ENCODE data around the gene ZNF14. TPM values are rescaled to one million over a fixed set of nuclear protein-coding genes. Genes with fewer than 3 reads are reported as not detected.
"Not testable (repeated sequence)": the region's sequence is repeated elsewhere in the genome, so short reads cannot be mapped to it uniquely, and the experiment has no call there.

Gene ZNF14
- total and polyA plus RNA-seq, 5 donors from 2014 or later: 8.5 to 19.8 (median 11.8) TPM

DNA sequence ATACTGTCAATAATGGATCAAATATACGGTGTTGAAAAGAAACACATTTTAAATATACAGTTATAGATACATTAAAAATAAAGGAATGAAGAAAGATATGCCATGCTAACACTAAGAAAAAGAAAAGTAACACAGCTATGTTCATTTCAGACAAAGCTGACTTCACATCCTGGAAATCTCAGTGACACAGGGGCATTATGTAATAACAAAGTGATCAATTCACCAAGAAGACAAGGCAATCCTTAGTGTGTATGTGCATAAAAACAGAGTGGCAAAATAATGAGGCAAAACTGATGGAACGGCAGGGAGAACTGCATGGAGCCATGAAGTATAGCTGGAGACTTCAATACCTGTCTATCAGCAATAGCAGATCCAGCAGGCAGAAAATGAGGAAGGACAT, 13.1 kb downstream of the ZNF14 start:
- Histone ChIP-seq H3K4me1 (ENCODE audit: control insufficient read depth, insufficient read depth, low read length, poor library complexity, severe bottlenecking) (no peaks in the 10 kb centered on the region), H3K27me3 (ENCODE audit: control insufficient read depth, insufficient read depth, low read length) (no peaks in the 10 kb centered on the region), H3K36me3 (ENCODE audit: control insufficient read depth, insufficient read depth, low read length) (peaks cover 38% of the 10 kb centered on the region), H3K4me3 (ENCODE audit: low read depth, low read length) (peak overlapping the region; percentile 8), H3K9me3 (ENCODE audit: control insufficient read depth in 2 of 2, low read length in 2 of 2) (peaks cover 71 to 83% of the 10 kb centered on the region in 2 experiments), H3K27ac (ENCODE audit: insufficient read depth, low read length, poor library complexity, severe bottlenecking) (no peak overlapping the region)
- H3K9me3 Mint-ChIP-seq: peaks cover 0 to 85% (median 41%) of the 10 kb centered on the region in 7 donors
- H3K36me3 Mint-ChIP-seq: peaks cover 55% of the 10 kb centered on the region
- H3K4me1 Mint-ChIP-seq: peaks cover 0 to 3% (median 0%) of the 10 kb centered on the region in 4 donors
- peak overlapping the region in 1 of 3 donors; percentile 7 for H3K27ac Mint-ChIP-seq
- peak in 2 of 3 donors; percentile 43 to 49 for DNase-seq
- no peaks in the 10 kb centered on the region for H3K27me3 Mint-ChIP-seq
- H3K4me3 Mint-ChIP-seq: peak overlapping the region in 1 of 4 donors; percentile 1
- no peak for ATAC-seq (ENCODE audit: low read depth in 2 of 2)

DNA sequence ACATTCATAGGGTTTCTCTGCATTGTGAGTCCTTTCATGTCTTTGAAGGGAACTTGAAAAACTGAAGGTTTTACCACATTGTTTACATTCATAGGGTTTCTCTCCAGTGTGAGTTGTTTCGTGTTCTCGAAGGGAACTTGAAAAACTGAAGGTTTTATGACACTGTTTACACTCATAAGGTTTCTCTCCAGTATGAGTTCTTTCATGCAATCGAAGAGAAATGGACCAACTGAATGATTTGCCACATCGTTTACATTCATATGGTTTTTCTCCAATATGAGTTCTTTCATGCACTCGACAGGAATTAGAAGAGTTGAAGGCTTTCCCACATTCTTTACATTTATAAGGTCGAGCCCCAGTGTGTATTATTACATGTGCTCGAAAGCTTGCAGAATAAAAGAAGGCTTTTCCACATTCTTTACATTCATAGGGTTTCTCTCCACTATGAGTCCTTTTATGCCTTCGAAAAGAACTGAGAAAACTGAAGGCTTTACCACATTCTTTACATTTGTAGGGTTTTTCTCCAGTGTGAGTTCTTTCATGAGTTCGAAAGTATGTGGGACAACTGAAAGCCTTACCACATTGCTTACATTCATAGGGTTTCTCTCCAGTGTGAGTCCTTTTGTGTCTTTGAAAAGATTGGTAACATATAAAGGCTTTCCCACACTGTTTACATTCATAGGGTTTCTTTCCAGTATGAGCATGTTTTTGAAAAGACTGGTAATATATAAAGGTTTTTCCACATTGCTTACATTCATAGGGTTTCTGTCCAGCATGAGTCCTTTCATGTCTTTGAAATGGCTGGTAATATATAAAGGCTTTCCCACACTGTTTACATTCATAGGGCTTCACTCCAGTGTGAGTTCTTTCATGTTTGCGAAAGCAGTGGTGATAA, 20.7 kb downstream of the ZNF14 start:
- Mint-ChIP-seq H3K4me1 (peaks cover 0 to 2% (median 0%) of the 10 kb centered on the region in 4 donors), H3K4me3 (peak overlapping the region in 1 of 4 donors; percentile 15), H3K27ac (no peak overlapping the region), H3K9me3 (peaks cover 0 to 89% (median 21%) of the 10 kb centered on the region in 7 donors), H3K27me3 (no peaks in the 10 kb centered on the region), H3K36me3 (peaks cover 46% of the 10 kb centered on the region)
- ATAC-seq (ENCODE audit: low read depth in 2 of 2): no peak
- H3K9me3 ChIP-seq (ENCODE audit: control insufficient read depth in 2 of 2, low read length in 2 of 2): peaks cover 91 to 100% of the 10 kb centered on the region in 2 experiments
- no peak for DNase-seq
- H3K36me3 ChIP-seq (ENCODE audit: control insufficient read depth, insufficient read depth, low read length): peaks cover 52% of the 10 kb centered on the region
- H3K27ac ChIP-seq (ENCODE audit: insufficient read depth, low read length, poor library complexity, severe bottlenecking): no peak overlapping the region
- H3K4me1 ChIP-seq (ENCODE audit: control insufficient read depth, insufficient read depth, low read length, poor library complexity, severe bottlenecking): no peaks in the 10 kb centered on the region
- H3K4me3 ChIP-seq (ENCODE audit: low read depth, low read length): no peak overlapping the region
- no peaks in the 10 kb centered on the region for H3K27me3 ChIP-seq (ENCODE audit: control insufficient read depth, insufficient read depth, low read length)

DNA sequence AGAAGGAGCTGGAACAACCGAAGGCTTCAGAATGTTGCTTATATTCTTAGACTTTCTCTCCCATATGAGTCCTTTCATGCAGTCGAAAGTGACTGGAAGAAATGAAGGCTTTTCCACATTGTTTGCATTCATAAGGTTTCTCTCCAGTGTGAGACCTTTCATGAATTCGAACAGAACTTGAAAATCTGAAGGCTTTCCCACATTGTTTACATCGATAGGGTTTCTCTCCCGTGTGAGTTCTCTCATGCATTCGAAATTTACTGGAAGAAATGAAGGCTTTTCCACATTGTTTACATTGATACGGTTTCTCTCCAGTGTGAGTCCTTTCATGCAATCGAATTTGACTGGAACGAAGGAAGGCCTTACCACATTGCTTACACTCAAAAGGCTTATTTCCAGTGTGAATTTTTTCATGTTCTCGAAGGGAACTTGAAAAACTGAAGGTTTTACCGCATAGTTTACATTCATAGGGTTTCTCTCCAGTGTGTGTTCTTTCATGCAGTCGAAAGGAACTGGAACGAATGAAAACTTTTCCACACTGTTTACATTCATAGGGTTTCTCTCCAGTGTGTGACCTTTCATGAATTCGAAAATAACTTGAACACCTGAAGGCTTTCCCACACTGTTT, 21.5 kb downstream of the ZNF14 start:
- Histone ChIP-seq H3K27ac (ENCODE audit: insufficient read depth, low read length, poor library complexity, severe bottlenecking) (no peak overlapping the region), H3K36me3 (ENCODE audit: control insufficient read depth, insufficient read depth, low read length) (peaks cover 44% of the 10 kb centered on the region), H3K9me3 (ENCODE audit: control insufficient read depth in 2 of 2, low read length in 2 of 2) (peaks cover 89 to 100% of the 10 kb centered on the region in 2 experiments), H3K4me1 (ENCODE audit: control insufficient read depth, insufficient read depth, low read length, poor library complexity, severe bottlenecking) (no peaks in the 10 kb centered on the region), H3K4me3 (ENCODE audit: low read depth, low read length) (no peak overlapping the region), H3K27me3 (ENCODE audit: control insufficient read depth, insufficient read depth, low read length) (no peaks in the 10 kb centered on the region)
- peaks cover 0 to 89% (median 22%) of the 10 kb centered on the region in 7 donors for H3K9me3 Mint-ChIP-seq
- DNase-seq (no peak), ATAC-seq (ENCODE audit: low read depth in 2 of 2) (no peak)
- no peak overlapping the region for H3K27ac Mint-ChIP-seq
- peaks cover 0 to 2% (median 0%) of the 10 kb centered on the region in 4 donors for H3K4me1 Mint-ChIP-seq
- peaks cover 43% of the 10 kb centered on the region for H3K36me3 Mint-ChIP-seq
- H3K4me3 Mint-ChIP-seq: no peak overlapping the region
- no peaks in the 10 kb centered on the region for H3K27me3 Mint-ChIP-seq

DNA sequence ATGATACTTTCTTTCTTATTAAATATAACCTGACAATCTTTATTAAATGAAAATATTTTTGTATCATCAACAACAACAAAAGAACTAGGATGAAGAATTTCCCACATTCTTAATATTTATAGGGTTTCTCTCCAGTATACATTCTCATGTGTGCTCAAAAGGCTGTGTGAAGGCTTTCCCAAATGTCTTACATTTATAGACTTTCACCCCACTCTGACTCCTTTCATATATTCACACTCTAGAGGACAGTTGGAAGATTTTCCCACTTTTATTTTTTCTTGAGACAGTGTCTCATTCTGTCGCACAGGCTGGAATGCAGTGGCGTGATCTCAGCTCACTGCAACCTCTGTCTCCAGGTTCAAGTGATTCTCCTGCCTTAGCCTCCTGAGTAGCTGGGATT, 22.4 kb downstream of the ZNF14 start:
- H3K4me3 ChIP-seq (ENCODE audit: low read depth, low read length): no peak overlapping the region
- Mint-ChIP-seq H3K4me3 (no peak overlapping the region), H3K4me1 (peaks cover 0 to 2% (median 0%) of the 10 kb centered on the region in 4 donors), H3K9me3 (peaks cover 0 to 90% (median 29%) of the 10 kb centered on the region in 7 donors), H3K36me3 (peaks cover 36% of the 10 kb centered on the region), H3K27me3 (no peaks in the 10 kb centered on the region), H3K27ac (no peak overlapping the region)
- ATAC-seq (ENCODE audit: low read depth in 2 of 2) (no peak), DNase-seq (no peak)
- no peak overlapping the region for H3K27ac ChIP-seq (ENCODE audit: insufficient read depth, low read length, poor library complexity, severe bottlenecking)
- no peaks in the 10 kb centered on the region for H3K4me1 ChIP-seq (ENCODE audit: control insufficient read depth, insufficient read depth, low read length, poor library complexity, severe bottlenecking)
- H3K36me3 ChIP-seq (ENCODE audit: control insufficient read depth, insufficient read depth, low read length): peaks cover 38% of the 10 kb centered on the region
- H3K27me3 ChIP-seq (ENCODE audit: control insufficient read depth, insufficient read depth, low read length): no peaks in the 10 kb centered on the region
- H3K9me3 ChIP-seq (ENCODE audit: control insufficient read depth in 2 of 2, low read length in 2 of 2): peaks cover 81 to 100% of the 10 kb centered on the region in 2 experiments

DNA sequence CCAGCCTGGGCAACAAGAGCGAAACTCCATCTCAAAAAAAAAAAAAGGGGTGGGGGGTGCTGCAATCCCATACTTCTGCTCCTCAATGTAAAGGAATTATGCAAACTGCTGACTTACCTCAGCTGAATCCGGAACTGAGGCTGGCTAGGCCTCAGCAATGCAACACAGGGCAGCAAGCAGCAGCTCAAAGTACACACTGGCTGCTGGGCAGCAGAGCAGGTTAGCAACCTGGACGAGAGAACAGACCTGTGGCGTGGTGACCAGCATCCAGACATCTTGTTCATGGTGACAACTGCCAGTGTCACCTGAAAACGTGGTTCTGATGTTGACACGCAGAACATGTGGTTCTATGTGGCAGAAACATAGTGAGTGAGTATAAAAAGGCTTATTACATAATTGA, 28.1 kb downstream of the ZNF14 start:
- ATAC-seq (ENCODE audit: low read depth in 2 of 2): no peak
- H3K36me3 Mint-ChIP-seq: peaks cover 25% of the 10 kb centered on the region
- no peaks in the 10 kb centered on the region for H3K27me3 Mint-ChIP-seq
- Histone ChIP-seq H3K27ac (ENCODE audit: insufficient read depth, low read length, poor library complexity, severe bottlenecking) (no peak overlapping the region), H3K36me3 (ENCODE audit: control insufficient read depth, insufficient read depth, low read length) (no peaks in the 10 kb centered on the region), H3K4me3 (ENCODE audit: low read depth, low read length) (no peak overlapping the region), H3K27me3 (ENCODE audit: control insufficient read depth, insufficient read depth, low read length) (no peaks in the 10 kb centered on the region), H3K9me3 (ENCODE audit: control insufficient read depth in 2 of 2, low read length in 2 of 2) (peaks cover 51 to 97% of the 10 kb centered on the region in 2 experiments), H3K4me1 (ENCODE audit: control insufficient read depth, insufficient read depth, low read length, poor library complexity, severe bottlenecking) (no peaks in the 10 kb centered on the region)
- no peak overlapping the region for H3K27ac Mint-ChIP-seq
- no peak for DNase-seq
- peaks cover 0 to 67% (median 28%) of the 10 kb centered on the region in 7 donors for H3K9me3 Mint-ChIP-seq
- H3K4me1 Mint-ChIP-seq: peaks cover 0 to 2% (median 0%) of the 10 kb centered on the region in 4 donors
- H3K4me3 Mint-ChIP-seq: no peak overlapping the region

DNA sequence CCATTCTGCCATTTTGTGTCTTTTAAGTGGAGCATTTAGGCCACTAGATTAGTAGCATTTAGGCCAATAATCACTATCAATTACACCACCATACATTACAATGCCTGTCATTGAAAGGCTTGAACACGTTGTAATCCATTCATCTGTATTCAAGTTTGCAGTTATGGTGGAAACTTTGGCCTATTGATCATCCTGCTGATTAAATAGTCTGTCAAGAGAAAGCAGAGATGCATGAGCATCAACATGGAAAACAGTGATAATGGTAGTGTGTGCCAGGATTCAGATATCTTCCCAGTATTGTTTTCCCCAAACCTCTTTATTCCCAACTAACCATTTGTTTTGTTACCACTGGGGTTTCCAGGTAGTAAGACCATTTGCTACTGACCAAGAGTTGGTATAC, 32.4 kb downstream of the ZNF14 start:
- Mint-ChIP-seq H3K36me3 (peaks cover 20% of the 10 kb centered on the region), H3K9me3 (peaks cover 0 to 32% (median 15%) of the 10 kb centered on the region in 7 donors)

DNA sequence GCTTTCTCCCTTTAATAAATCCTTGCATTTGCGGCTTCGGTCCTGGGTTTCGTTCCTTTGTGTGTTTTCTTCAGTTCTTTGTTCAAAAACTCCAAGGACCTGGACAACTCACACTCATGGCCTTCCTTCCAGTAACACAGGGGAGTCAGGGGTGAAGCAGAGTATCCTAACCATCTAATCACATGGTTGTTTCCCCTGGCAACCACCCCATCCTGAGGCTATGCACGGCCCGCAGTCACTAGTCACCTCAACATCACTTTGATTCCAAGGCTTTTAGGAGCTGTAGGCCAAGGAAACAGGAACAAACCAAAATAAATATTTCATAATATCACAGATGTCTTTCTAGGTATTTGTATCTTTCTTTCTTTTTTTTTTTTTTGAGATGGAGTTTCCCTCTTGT, 35.3 kb downstream of the ZNF14 start:
- H3K27me3 ChIP-seq (ENCODE audit: control insufficient read depth, insufficient read depth, low read length): no peaks in the 10 kb centered on the region
- Mint-ChIP-seq H3K27ac (no peak overlapping the region), H3K9me3 (peaks cover 0 to 29% (median 11%) of the 10 kb centered on the region in 7 donors)

More for the DNA sequence above, 32.4 kb downstream of the ZNF14 start:
- H3K4me1 Mint-ChIP-seq; H3K27me3 Mint-ChIP-seq; DNase-seq; H3K27me3 ChIP-seq (ENCODE audit: control insufficient read depth, insufficient read depth, low read length); ATAC-seq (ENCODE audit: low read depth in 2 of 2); H3K27ac Mint-ChIP-seq; H3K4me3 ChIP-seq (ENCODE audit: low read depth, low read length); H3K4me1 ChIP-seq (ENCODE audit: control insufficient read depth, insufficient read depth, low read length, poor library complexity, severe bottlenecking); H3K36me3 ChIP-seq (ENCODE audit: control insufficient read depth, insufficient read depth, low read length); H3K4me3 Mint-ChIP-seq; H3K27ac ChIP-seq (ENCODE audit: insufficient read depth, low read length, poor library complexity, severe bottlenecking): not testable (repeated sequence)
- peaks cover 25 to 72% of the 10 kb centered on the region in 2 experiments for H3K9me3 ChIP-seq (ENCODE audit: control insufficient read depth in 2 of 2, low read length in 2 of 2)

More for the DNA sequence above, 35.3 kb downstream of the ZNF14 start:
- Histone ChIP-seq H3K4me3 (ENCODE audit: low read depth, low read length) (no peak overlapping the region), H3K4me1 (ENCODE audit: control insufficient read depth, insufficient read depth, low read length, poor library complexity, severe bottlenecking) (no peaks in the 10 kb centered on the region), H3K36me3 (ENCODE audit: control insufficient read depth, insufficient read depth, low read length) (no peaks in the 10 kb centered on the region), H3K27ac (ENCODE audit: insufficient read depth, low read length, poor library complexity, severe bottlenecking) (no peak overlapping the region), H3K9me3 (ENCODE audit: control insufficient read depth in 2 of 2, low read length in 2 of 2) (peaks cover 23 to 64% of the 10 kb centered on the region in 2 experiments)
- no peaks in the 10 kb centered on the region for H3K27me3 Mint-ChIP-seq
- ATAC-seq (ENCODE audit: low read depth in 2 of 2) (no peak), DNase-seq (no peak)
- peaks cover 8% of the 10 kb centered on the region for H3K36me3 Mint-ChIP-seq
- H3K4me3 Mint-ChIP-seq: no peak overlapping the region
- no peaks in the 10 kb centered on the region for H3K4me1 Mint-ChIP-seq

All from CD4-positive, CD25-positive, alpha-beta regulatory T cell (primary cell).